AG10803 (cell line): ENCODE measurements around the gene UNC5C.

Experiments used
- DNase-seq: peaks from one replicate; pipeline ENCODE4 v3.0.0; 2010; ENCODE audit warnings: low read depth
- H3K4me3 ChIP-seq: 2 replicates; pipeline ENCODE4 v1.5.1; 2011; ENCODE audit warnings: mild to moderate bottlenecking, low read length, control low read depth
- CTCF ChIP-seq: conservative IDR thresholded peaks from 2 replicates; pipeline ENCODE4 v1.5.1; 2011; ENCODE audit warnings: mild to moderate bottlenecking, low read length, control low read depth, inconsistent platforms

The UNC5C gene

GRCh38 chr4:95285797-95286196, 263.0 kb downstream of the UNC5C start:
- no peak for TF ChIP-seq CTCF
- no peak overlapping the region for H3K4me3 ChIP-seq
- DNase-seq, result no peak

- no peak for DNase-seq
- no peak for TF ChIP-seq CTCF
Observed at GRCh38 chr4:95284655-95285054, 264.1 kb downstream of the UNC5C start.

GRCh38 chr4:95283320-95283719, 265.5 kb downstream of the UNC5C start:
- DNase-seq, result no peak
- no peak for TF ChIP-seq CTCF

More at GRCh38 chr4:95284655-95285054, 264.1 kb downstream of the UNC5C start:
- no peak overlapping the region for H3K4me3 ChIP-seq

GRCh38 chr4:95272797-95273196, 276.0 kb downstream of the UNC5C start:
- H3K4me3 ChIP-seq, result no peak overlapping the region
- TF ChIP-seq CTCF, result no peak
- DNase-seq, result no peak

More at GRCh38 chr4:95283320-95283719, 265.5 kb downstream of the UNC5C start:
- no peak overlapping the region for H3K4me3 ChIP-seq

- no peak for DNase-seq
- TF ChIP-seq CTCF, result no peak
- H3K4me3 ChIP-seq, result no peak overlapping the region
Observed at GRCh38 chr4:95272036-95272435, 276.7 kb downstream of the UNC5C start.

GRCh38 chr4:95268819-95269565, 279.8 kb downstream of the UNC5C start:
- TF ChIP-seq CTCF, result no peak
- no peak overlapping the region for H3K4me3 ChIP-seq
- DNase-seq, result no peak

GRCh38 chr4:95267081-95267480, 281.7 kb downstream of the UNC5C start:
- no peak for TF ChIP-seq CTCF
- peak; percentile 35 for DNase-seq
- H3K4me3 ChIP-seq, result no peak overlapping the region
